ENCODE data around the gene PLD3.

DNA sequence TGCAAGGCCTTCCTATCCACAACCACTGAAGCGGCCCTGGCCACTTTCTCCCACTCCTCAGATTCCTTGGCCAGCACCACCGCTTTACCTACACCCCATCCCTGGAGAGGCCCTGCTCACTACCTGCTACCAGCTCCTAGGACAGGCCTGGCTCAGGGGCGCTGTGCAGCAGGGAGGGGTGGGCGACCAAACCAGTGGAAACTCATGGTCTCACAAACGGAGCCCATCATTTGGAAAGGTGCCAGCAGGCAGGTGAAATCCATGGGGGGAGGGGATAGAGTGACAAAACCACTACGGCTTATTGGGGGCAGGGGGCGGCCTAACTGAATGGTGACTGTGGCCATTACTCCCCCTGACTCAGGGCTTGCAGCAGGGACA lies 27.9 kb upstream of the PLD3 start:
- no peak for TF ChIP-seq POLR2AphosphoS5 (IDR thresholded peaks at IDR 0.05)
- TF ChIP-seq, protein P1, sequence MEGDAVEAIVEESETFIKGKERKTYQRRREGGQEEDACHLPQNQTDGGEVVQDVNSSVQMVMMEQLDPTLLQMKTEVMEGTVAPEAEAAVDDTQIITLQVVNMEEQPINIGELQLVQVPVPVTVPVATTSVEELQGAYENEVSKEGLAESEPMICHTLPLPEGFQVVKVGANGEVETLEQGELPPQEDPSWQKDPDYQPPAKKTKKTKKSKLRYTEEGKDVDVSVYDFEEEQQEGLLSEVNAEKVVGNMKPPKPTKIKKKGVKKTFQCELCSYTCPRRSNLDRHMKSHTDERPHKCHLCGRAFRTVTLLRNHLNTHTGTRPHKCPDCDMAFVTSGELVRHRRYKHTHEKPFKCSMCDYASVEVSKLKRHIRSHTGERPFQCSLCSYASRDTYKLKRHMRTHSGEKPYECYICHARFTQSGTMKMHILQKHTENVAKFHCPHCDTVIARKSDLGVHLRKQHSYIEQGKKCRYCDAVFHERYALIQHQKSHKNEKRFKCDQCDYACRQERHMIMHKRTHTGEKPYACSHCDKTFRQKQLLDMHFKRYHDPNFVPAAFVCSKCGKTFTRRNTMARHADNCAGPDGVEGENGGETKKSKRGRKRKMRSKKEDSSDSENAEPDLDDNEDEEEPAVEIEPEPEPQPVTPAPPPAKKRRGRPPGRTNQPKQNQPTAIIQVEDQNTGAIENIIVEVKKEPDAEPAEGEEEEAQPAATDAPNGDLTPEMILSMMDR (IDR thresholded peaks at IDR 0.05): no peak
